Embryonic facial prominence (tissue), 1 donor: ENCODE data around the gene CYTH4.
"Not testable (repeated sequence)": the region's sequence is repeated elsewhere in the genome, so short reads cannot be mapped to it uniquely, and the experiment has no call there.

Experiments
- DNase-seq: peaks from one replicate; pipeline ENCODE4 v3.0.0-alpha.2; 2016; ENCODE audit errors: extremely low spot score

Gene CYTH4

GRCh38 chr22:37248251-37248650 is 34.1 kb upstream of the CYTH4 start:
- no peak for DNase-seq

GRCh38 chr22:37249986-37250385 is 32.3 kb upstream of the CYTH4 start:
- DNase-seq: no peak

GRCh38 chr22:37251836-37252235 is 30.5 kb upstream of the CYTH4 start:
- DNase-seq: not testable (repeated sequence)

GRCh38 chr22:37253126-37253660 is 29.1 kb upstream of the CYTH4 start:
- no peak for DNase-seq

- no peak for DNase-seq
These were observed 28.0 kb upstream of the CYTH4 start for GRCh38 chr22:37254209-37254866.

GRCh38 chr22:37254867-37255233 is 27.5 kb upstream of the CYTH4 start:
- no peak for DNase-seq

- no peak for DNase-seq
These were observed 26.7 kb upstream of the CYTH4 start for GRCh38 chr22:37255558-37256006.

GRCh38 chr22:37256075-37256726 is 26.1 kb upstream of the CYTH4 start:
- DNase-seq: no peak

- no peak for DNase-seq
These were observed 24.1 kb upstream of the CYTH4 start for GRCh38 chr22:37258005-37258752.

- no peak for DNase-seq
These were observed 23.4 kb upstream of the CYTH4 start for GRCh38 chr22:37258753-37259401.

GRCh38 chr22:37259540-37260029 is 22.7 kb upstream of the CYTH4 start:
- peak; percentile 33 for DNase-seq

GRCh38 chr22:37260155-37260795 is 22.0 kb upstream of the CYTH4 start:
- no peak for DNase-seq

GRCh38 chr22:37260901-37261336 is 21.4 kb upstream of the CYTH4 start:
- no peak for DNase-seq

GRCh38 chr22:37262346-37262745 is 20.0 kb upstream of the CYTH4 start:
- DNase-seq: no peak

GRCh38 chr22:37263966-37264887 is 18.1 kb upstream of the CYTH4 start:
- no peak for DNase-seq

- DNase-seq: no peak
These were observed 15.7 kb upstream of the CYTH4 start for GRCh38 chr22:37266581-37267134.

- DNase-seq: no peak
These were observed 15.1 kb upstream of the CYTH4 start for GRCh38 chr22:37267135-37267587.

- DNase-seq: no peak
These were observed 14.5 kb upstream of the CYTH4 start for GRCh38 chr22:37267661-37268413.
